H9 (cell line): Measurements from ENCODE around the gene DPH5. TPM values are rescaled to one million over a fixed set of nuclear protein-coding genes. Genes with fewer than 3 reads are reported as not detected.
A peak's percentile ranks its signal among the peaks of the same experiment; 100 is the strongest.

Experiments used
- DNase-seq: peaks from one replicate; pipeline ENCODE4 v3.0.0-alpha.2; 2017
- H2AFZ ChIP-seq: one replicate; pipeline ENCODE4 v1.6.1; 2013; ENCODE audit warnings: mild to moderate bottlenecking, low read length, control low read depth, moderate library complexity
- H2AK5ac ChIP-seq: 2 replicates; pipeline ENCODE4 v1.6.1; 2013; ENCODE audit warnings: low read length, control low read depth, mixed read lengths; ENCODE audit not compliant: insufficient read length
- H2BK120ac ChIP-seq: one replicate; pipeline ENCODE4 v1.6.1; 2013; ENCODE audit warnings: low read depth, mild to moderate bottlenecking, low read length, control low read depth, inconsistent platforms; ENCODE audit not compliant: poor library complexity, severe bottlenecking
- H2BK12ac ChIP-seq: 2 replicates; pipeline ENCODE4 v1.6.1; 2013; ENCODE audit warnings: low read length, control low read depth, mixed read lengths, low read depth; ENCODE audit not compliant: insufficient read length
- H2BK15ac ChIP-seq: 2 replicates; pipeline ENCODE4 v1.6.1; 2013; ENCODE audit warnings: low read depth, low read length, control low read depth
- H2BK20ac ChIP-seq: one replicate; pipeline ENCODE4 v1.6.1; 2013; ENCODE audit warnings: low read depth, mild to moderate bottlenecking, low read length, control low read depth, inconsistent platforms; ENCODE audit not compliant: poor library complexity, severe bottlenecking
- H2BK5ac ChIP-seq: 2 replicates; pipeline ENCODE4 v1.6.1; 2013; ENCODE audit warnings: low read length, control low read depth, mixed read lengths; ENCODE audit not compliant: insufficient read length
- H3K14ac ChIP-seq: 2 replicates; pipeline ENCODE4 v1.6.1; 2013; ENCODE audit warnings: low read length, control low read depth; ENCODE audit not compliant: insufficient read depth
- H3K18ac ChIP-seq: 2 replicates; pipeline ENCODE4 v1.6.1; 2013; ENCODE audit warnings: low read depth, mild to moderate bottlenecking, mixed read lengths, low read length, control low read depth; ENCODE audit not compliant: insufficient read length
- H3K23ac ChIP-seq: 2 replicates; pipeline ENCODE4 v1.6.1; 2013; ENCODE audit warnings: low read length, control low read depth, mixed read lengths, low read depth; ENCODE audit not compliant: insufficient read length
- H3K23me2 ChIP-seq: 2 replicates; pipeline ENCODE4 v1.6.1; 2013; ENCODE audit warnings: low read depth, mild to moderate bottlenecking, mixed read lengths, low read length, control low read depth; ENCODE audit not compliant: insufficient read length, poor library complexity, severe bottlenecking
- H3K27ac ChIP-seq: 2 replicates; pipeline ENCODE4 v1.5.1; 2013; ENCODE audit warnings: low read length, control low read depth, mixed read lengths, low read depth; ENCODE audit not compliant: insufficient read length
- H3K27me3 ChIP-seq: 2 replicates; pipeline ENCODE4 v1.6.1; 2013; ENCODE audit warnings: low read length, control low read depth, inconsistent platforms; ENCODE audit not compliant: insufficient read depth
- H3K4ac ChIP-seq: 2 replicates; pipeline ENCODE4 v1.6.1; 2013; ENCODE audit warnings: low read depth, mild to moderate bottlenecking, control low read depth, inconsistent platforms, low read length, moderate library complexity
- H3K4me1 ChIP-seq: 2 replicates; pipeline ENCODE4 v1.6.1; 2013; ENCODE audit warnings: low read length, control low read depth, inconsistent platforms; ENCODE audit not compliant: insufficient read depth
- H3K4me2 ChIP-seq: 2 replicates; pipeline ENCODE4 v1.6.1; 2013; ENCODE audit warnings: low read length, control low read depth, mixed read lengths; ENCODE audit not compliant: insufficient read length, insufficient read depth
- H3K56ac ChIP-seq: 2 replicates; pipeline ENCODE4 v1.6.1; 2013; ENCODE audit warnings: low read depth, mild to moderate bottlenecking, mixed read lengths, low read length, control low read depth; ENCODE audit not compliant: insufficient read length
- H3K79me1 ChIP-seq: 2 replicates; pipeline ENCODE4 v1.6.1; 2013; ENCODE audit warnings: low read depth, mild to moderate bottlenecking, moderate library complexity, low read length, control low read depth, inconsistent platforms; ENCODE audit not compliant: insufficient read depth, poor library complexity, severe bottlenecking
- H3K79me2 ChIP-seq: 2 replicates; pipeline ENCODE4 v1.6.1; 2013; ENCODE audit warnings: low read length, control low read depth, inconsistent platforms; ENCODE audit not compliant: insufficient read depth
- H3K9ac ChIP-seq: 2 replicates; pipeline ENCODE4 v1.6.1; 2013; ENCODE audit warnings: low read length, control low read depth, mixed read lengths; ENCODE audit not compliant: insufficient read length; ENCODE audit errors: extremely low read depth
- H3K9me3 ChIP-seq: one replicate; pipeline ENCODE4 v1.6.1; 2013; ENCODE audit warnings: low read depth, low read length, inconsistent platforms; ENCODE audit not compliant: control insufficient read depth
- H3T11ph ChIP-seq: one replicate; pipeline ENCODE4 v1.6.1; 2013; ENCODE audit warnings: mild to moderate bottlenecking, low read length, control low read depth, inconsistent platforms
- H4K20me1 ChIP-seq: one replicate; pipeline ENCODE4 v1.6.1; 2013; ENCODE audit not compliant: control insufficient read depth, insufficient read length, insufficient read depth
- H4K5ac ChIP-seq: 2 replicates; pipeline ENCODE4 v1.6.1; 2013; ENCODE audit warnings: low read depth, mild to moderate bottlenecking, mixed read lengths, low read length, control low read depth; ENCODE audit not compliant: insufficient read length
- H4K8ac ChIP-seq: replicated peaks from 2 replicates; pipeline ENCODE4 v1.6.1; 2013; ENCODE audit warnings: low read length, control low read depth, mixed read lengths, low read depth; ENCODE audit not compliant: insufficient read length
- H4K91ac ChIP-seq: 2 replicates; pipeline ENCODE4 v1.6.1; 2013; ENCODE audit warnings: low read depth, mild to moderate bottlenecking, moderate library complexity, mixed read lengths, low read length, control low read depth; ENCODE audit not compliant: insufficient read length
- H3K27ac Mint-ChIP-seq, 3 experiments: 2 replicates in 2 of 3; 3 replicates in 1 of 3; pipeline ENCODE4 v1.8.0; 2020 to 2021; ENCODE audit warnings: mixed read lengths in 3 of 3, mild to moderate bottlenecking in 1 of 3, moderate library complexity in 1 of 3
- H3K27me3 Mint-ChIP-seq: 2 replicates; pipeline ENCODE4 v1.8.0; 2021; ENCODE audit warnings: low read depth, mild to moderate bottlenecking, moderate library complexity, mixed read lengths
- H3K36me3 Mint-ChIP-seq, 3 experiments: 2 replicates in 2 of 3; 3 replicates in 1 of 3; pipeline ENCODE4 v1.8.0; 2020 to 2021; ENCODE audit warnings: low read depth in 3 of 3, mixed read lengths in 3 of 3; ENCODE audit not compliant: insufficient read depth in 1 of 3
- H3K4me1 Mint-ChIP-seq, 2 experiments: 2 replicates each; pipeline ENCODE4 v1.8.0; 2020; ENCODE audit warnings: mixed read lengths in 2 of 2
- H3K4me3 Mint-ChIP-seq, 2 experiments: 2 replicates in 1 of 2; 3 replicates in 1 of 2; pipeline ENCODE4 v1.8.0; 2020 to 2021; ENCODE audit warnings: mild to moderate bottlenecking in 2 of 2, mixed read lengths in 2 of 2, moderate library complexity in 1 of 2
- H3K9me3 Mint-ChIP-seq, 2 experiments: 2 replicates in 1 of 2; 3 replicates in 1 of 2; pipeline ENCODE4 v1.8.0; 2020; ENCODE audit warnings: mild to moderate bottlenecking in 2 of 2, mixed read lengths in 2 of 2, moderate library complexity in 1 of 2
- WGBS: extraction: QIAGEN DNeasy Blood & Tissue Kit; methylation state at CpG from one replicate; pipeline ENCODE4 v1.1.7; 2013; ENCODE audit warnings: missing lambda C conversion rate, low lambda C conversion rate, mixed read lengths; ENCODE audit not compliant: insufficient read length; ENCODE audit errors: extremely low coverage; 5-methylcytosine and 5-hydroxymethylcytosine counted together
- total RNA-seq: library from RNA; stranded (reverse); gene quantifications from 2 replicates; pipeline ENCODE4 v1.2.1, GENCODE V29; 2021
- TF ChIP-seq, protein P1 (sequence below): fragments of 200-600 bp; sonication (generic); conservative IDR thresholded peaks from 3 replicates; pipeline ENCODE4 v1.8.0; 2021; ENCODE audit warnings: antibody characterized with exemption, mild to moderate bottlenecking

DPH5 gene
- total RNA-seq, 1 experiment from 2014 or later: 49.4 TPM

DNA sequence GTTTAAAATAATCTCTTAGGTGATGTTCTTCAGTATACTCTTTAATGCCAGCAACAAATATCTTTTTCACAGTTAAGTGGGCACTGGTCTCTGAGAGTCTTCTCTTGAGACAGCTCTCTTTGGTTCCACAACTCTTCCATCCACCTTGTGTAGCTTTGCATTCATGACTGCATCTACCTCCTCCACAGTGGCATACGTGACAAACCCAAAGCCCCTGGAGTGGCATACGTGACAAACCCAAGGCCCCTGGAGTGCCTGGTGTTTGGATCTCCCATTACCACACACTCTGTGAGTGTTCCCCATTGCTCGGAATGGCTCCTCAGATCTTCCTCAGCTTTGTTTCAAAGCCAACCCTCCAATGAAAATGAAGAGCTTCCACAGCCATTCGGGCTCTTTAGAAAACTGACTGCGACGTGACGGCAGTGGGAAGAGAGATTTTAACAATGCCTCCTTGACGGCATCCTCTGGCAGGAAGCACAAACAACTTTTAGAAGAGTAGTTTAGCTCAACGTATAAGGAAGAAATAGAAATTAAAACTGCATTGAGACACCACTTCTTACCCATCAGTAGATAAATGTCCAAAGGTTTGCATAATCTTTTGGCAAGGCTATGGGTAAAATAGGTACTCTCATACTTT is 83.9 kb downstream of the DPH5 start:
- H2BK120ac ChIP-seq: no peak overlapping the region
- H3K4me2 ChIP-seq: no peak overlapping the region
- no peak overlapping the region for H4K91ac ChIP-seq
- no peaks in the 10 kb centered on the region for H3K4me1 ChIP-seq
- no peak overlapping the region for H2BK12ac ChIP-seq
- H3K9me3 ChIP-seq: no peaks in the 10 kb centered on the region
- H3K79me1 ChIP-seq: no peaks in the 10 kb centered on the region
- no peak overlapping the region for H3K27ac ChIP-seq
- no peak overlapping the region for H3K18ac ChIP-seq
- H3K23ac ChIP-seq: no peak overlapping the region
- H2BK5ac ChIP-seq: no peak overlapping the region
- no peaks in the 10 kb centered on the region; a peak in 1 of 4 replicates for H3K4me1 Mint-ChIP-seq
- H2BK15ac ChIP-seq: no peak overlapping the region
- H3K27me3 ChIP-seq: no peaks in the 10 kb centered on the region
- H3K9me3 Mint-ChIP-seq: peaks cover 4 to 6% of the 10 kb centered on the region in 2 experiments; a peak in 3 of 5 replicates
- H2AK5ac ChIP-seq: no peak overlapping the region
- no peak overlapping the region for H2AFZ ChIP-seq
- no peak overlapping the region for H3K4ac ChIP-seq
- no peak overlapping the region for H4K5ac ChIP-seq
- no peak overlapping the region for H3K9ac ChIP-seq
- TF ChIP-seq, protein P1, sequence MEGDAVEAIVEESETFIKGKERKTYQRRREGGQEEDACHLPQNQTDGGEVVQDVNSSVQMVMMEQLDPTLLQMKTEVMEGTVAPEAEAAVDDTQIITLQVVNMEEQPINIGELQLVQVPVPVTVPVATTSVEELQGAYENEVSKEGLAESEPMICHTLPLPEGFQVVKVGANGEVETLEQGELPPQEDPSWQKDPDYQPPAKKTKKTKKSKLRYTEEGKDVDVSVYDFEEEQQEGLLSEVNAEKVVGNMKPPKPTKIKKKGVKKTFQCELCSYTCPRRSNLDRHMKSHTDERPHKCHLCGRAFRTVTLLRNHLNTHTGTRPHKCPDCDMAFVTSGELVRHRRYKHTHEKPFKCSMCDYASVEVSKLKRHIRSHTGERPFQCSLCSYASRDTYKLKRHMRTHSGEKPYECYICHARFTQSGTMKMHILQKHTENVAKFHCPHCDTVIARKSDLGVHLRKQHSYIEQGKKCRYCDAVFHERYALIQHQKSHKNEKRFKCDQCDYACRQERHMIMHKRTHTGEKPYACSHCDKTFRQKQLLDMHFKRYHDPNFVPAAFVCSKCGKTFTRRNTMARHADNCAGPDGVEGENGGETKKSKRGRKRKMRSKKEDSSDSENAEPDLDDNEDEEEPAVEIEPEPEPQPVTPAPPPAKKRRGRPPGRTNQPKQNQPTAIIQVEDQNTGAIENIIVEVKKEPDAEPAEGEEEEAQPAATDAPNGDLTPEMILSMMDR: no peak
- H3K14ac ChIP-seq: no peak overlapping the region
- H3K4me3 Mint-ChIP-seq: no peak overlapping the region
- H3K23me2 ChIP-seq: no peaks in the 10 kb centered on the region
- no peak overlapping the region for H3K56ac ChIP-seq
- no peak for DNase-seq
- H3K27ac Mint-ChIP-seq: 0 out of 7 replicates have a peak overlapping the region, but pooled peaks of 1 of the 3 experiments have one; percentile 17
- no peak overlapping the region for H4K8ac ChIP-seq
- H4K20me1 ChIP-seq: no peaks in the 10 kb centered on the region
- peaks cover 43 to 50% (median 45%) of the 10 kb centered on the region in 3 experiments for H3K36me3 Mint-ChIP-seq
- H3K27me3 Mint-ChIP-seq: no peaks in the 10 kb centered on the region
- H2BK20ac ChIP-seq: no peak overlapping the region
- WGBS: no CpG with 5 or more reads among the region's 9 CpGs
- no peak overlapping the region for H3T11ph ChIP-seq
- no peaks in the 10 kb centered on the region for H3K79me2 ChIP-seq
